Measurements from ENCODE around the gene WDR81. TPM values are rescaled to one million over a fixed set of nuclear protein-coding genes. Genes with fewer than 3 reads are reported as not detected.

Gene WDR81
- polyA plus RNA-seq, 4 donors, result 14.6 to 23.4 (median 16.4) TPM

- DNase-seq (peak; percentile 98 to 99), FAIRE-seq (no peak)
- H3K4me1 ChIP-seq (ENCODE audit: control insufficient read depth in 3 of 3, insufficient read depth in 2 of 3, low read depth in 1 of 3, low read length in 2 of 3), result peaks cover 0 to 44% (median 4%) of the 10 kb centered on the region in 3 donors
- WGBS, 3 donors, result 6 to 17% (median 12%) methylated on average over 15 to 19 of the region's 19 CpGs
- H3K36me3 ChIP-seq (ENCODE audit: control insufficient read depth in 3 of 3, insufficient read depth in 2 of 3, low read depth in 1 of 3, low read length in 3 of 3), result peaks cover 0 to 27% (median 5%) of the 10 kb centered on the region in 3 donors
- H3K27me3 ChIP-seq (ENCODE audit: control insufficient read depth in 3 of 3, insufficient read depth in 3 of 3, low read length in 3 of 3), result no peaks in the 10 kb centered on the region
- peak overlapping the region; percentile 73 to 89 (median 75) for H3K4me3 ChIP-seq (ENCODE audit: low read depth in 1 of 3, low read length in 3 of 3)
- no peaks in the 10 kb centered on the region for H3K9me3 ChIP-seq (ENCODE audit: control insufficient read depth in 2 of 2, insufficient read depth in 1 of 2, low read depth in 1 of 2, low read length in 1 of 2)
- peak overlapping the region; percentile 97 to 99 (median 98) for H3K27ac ChIP-seq (ENCODE audit: low read depth in 1 of 3, low read length in 2 of 3)
Measured at GRCh38 chr17:1714427-1714979, 10.0 kb upstream of the WDR81 start.

- Histone ChIP-seq H3K4me3 (ENCODE audit: low read depth in 1 of 3, low read length in 3 of 3) (peak overlapping the region; percentile 73 to 89 (median 75)), H3K36me3 (ENCODE audit: control insufficient read depth in 3 of 3, insufficient read depth in 2 of 3, low read depth in 1 of 3, low read length in 3 of 3) (peaks cover 0 to 27% (median 5%) of the 10 kb centered on the region in 3 donors), H3K9me3 (ENCODE audit: control insufficient read depth in 2 of 2, insufficient read depth in 1 of 2, low read depth in 1 of 2, low read length in 1 of 2) (no peaks in the 10 kb centered on the region), H3K27ac (ENCODE audit: low read depth in 1 of 3, low read length in 2 of 3) (peak overlapping the region; percentile 97 to 99 (median 98)), H3K4me1 (ENCODE audit: control insufficient read depth in 3 of 3, insufficient read depth in 2 of 3, low read depth in 1 of 3, low read length in 2 of 3) (peaks cover 0 to 42% (median 4%) of the 10 kb centered on the region in 3 donors), H3K27me3 (ENCODE audit: control insufficient read depth in 3 of 3, insufficient read depth in 3 of 3, low read length in 3 of 3) (no peaks in the 10 kb centered on the region)
- WGBS, 3 donors, result 1 to 6% (median 3%) methylated on average over 16 to 32 of the region's 32 CpGs
- peak; percentile 89 to 90 for DNase-seq
- FAIRE-seq, result no peak
Measured at GRCh38 chr17:1714980-1715802, 9.3 kb upstream of the WDR81 start.

GRCh38 chr17:1715803-1716075 lies 8.8 kb upstream of the WDR81 start:
- Histone ChIP-seq H3K9me3 (ENCODE audit: control insufficient read depth in 2 of 2, insufficient read depth in 1 of 2, low read depth in 1 of 2, low read length in 1 of 2) (no peaks in the 10 kb centered on the region), H3K36me3 (ENCODE audit: control insufficient read depth in 3 of 3, insufficient read depth in 2 of 3, low read depth in 1 of 3, low read length in 3 of 3) (peaks cover 0 to 27% (median 5%) of the 10 kb centered on the region in 3 donors), H3K4me3 (ENCODE audit: low read depth in 1 of 3, low read length in 3 of 3) (peak overlapping the region; percentile 73 to 89 (median 75)), H3K27ac (ENCODE audit: low read depth in 1 of 3, low read length in 2 of 3) (peak overlapping the region; percentile 97 to 99 (median 98)), H3K4me1 (ENCODE audit: control insufficient read depth in 3 of 3, insufficient read depth in 2 of 3, low read depth in 1 of 3, low read length in 2 of 3) (peaks cover 0 to 39% (median 4%) of the 10 kb centered on the region in 3 donors), H3K27me3 (ENCODE audit: control insufficient read depth in 3 of 3, insufficient read depth in 3 of 3, low read length in 3 of 3) (no peaks in the 10 kb centered on the region)
- DNase-seq (no peak), FAIRE-seq (no peak)
- WGBS, 3 donors, result 0 to 1% (median 0%) methylated on average over 3 to 23 of the region's 23 CpGs

GRCh38 chr17:1716076-1716911 lies 8.2 kb upstream of the WDR81 start:
- H3K4me3 ChIP-seq (ENCODE audit: low read depth in 1 of 3, low read length in 3 of 3), result peak overlapping the region; percentile 73 to 89 (median 76)
- peak overlapping the region; percentile 98 to 99 (median 99) for H3K27ac ChIP-seq (ENCODE audit: low read depth in 1 of 3, low read length in 2 of 3)
- H3K36me3 ChIP-seq (ENCODE audit: control insufficient read depth in 3 of 3, insufficient read depth in 2 of 3, low read depth in 1 of 3, low read length in 3 of 3), result peaks cover 0 to 23% (median 5%) of the 10 kb centered on the region in 3 donors
- peaks cover 0 to 34% (median 2%) of the 10 kb centered on the region in 3 donors for H3K4me1 ChIP-seq (ENCODE audit: control insufficient read depth in 3 of 3, insufficient read depth in 2 of 3, low read depth in 1 of 3, low read length in 2 of 3)
- peak; percentile 47 for FAIRE-seq
- no peaks in the 10 kb centered on the region for H3K9me3 ChIP-seq (ENCODE audit: control insufficient read depth in 2 of 2, insufficient read depth in 1 of 2, low read depth in 1 of 2, low read length in 1 of 2)
- H3K27me3 ChIP-seq (ENCODE audit: control insufficient read depth in 3 of 3, insufficient read depth in 3 of 3, low read length in 3 of 3), result no peaks in the 10 kb centered on the region
- WGBS, 3 donors, result 0% methylated on average over 61 to 70 of the region's 70 CpGs
- DNase-seq, result peak; percentile 100

GRCh38 chr17:1716912-1717695 lies 7.4 kb upstream of the WDR81 start:
- peaks cover 0 to 22% (median 5%) of the 10 kb centered on the region in 3 donors for H3K36me3 ChIP-seq (ENCODE audit: control insufficient read depth in 3 of 3, insufficient read depth in 2 of 3, low read depth in 1 of 3, low read length in 3 of 3)
- H3K27me3 ChIP-seq (ENCODE audit: control insufficient read depth in 3 of 3, insufficient read depth in 3 of 3, low read length in 3 of 3), result no peaks in the 10 kb centered on the region
- DNase-seq, result peak; percentile 96 to 99
- H3K4me3 ChIP-seq (ENCODE audit: low read depth in 1 of 3, low read length in 3 of 3), result peak overlapping the region; percentile 51 to 76 (median 62)
- WGBS, 3 donors, result 0 to 1% (median 0%) methylated on average over 13 of the region's 13 CpGs
- peak; percentile 57 for FAIRE-seq
- H3K4me1 ChIP-seq (ENCODE audit: control insufficient read depth in 3 of 3, insufficient read depth in 2 of 3, low read depth in 1 of 3, low read length in 2 of 3), result peaks cover 0 to 34% (median 2%) of the 10 kb centered on the region in 3 donors
- H3K27ac ChIP-seq (ENCODE audit: low read depth in 1 of 3, low read length in 2 of 3), result peak overlapping the region; percentile 95 to 99 (median 99)
- no peaks in the 10 kb centered on the region for H3K9me3 ChIP-seq (ENCODE audit: control insufficient read depth in 2 of 2, insufficient read depth in 1 of 2, low read depth in 1 of 2, low read length in 1 of 2)

- 77 to 81% (median 79%) methylated on average over 19 of the region's 19 CpGs for WGBS, 3 donors
- Histone ChIP-seq H3K27ac (ENCODE audit: low read depth in 1 of 3, low read length in 2 of 3) (peak overlapping the region in 1 of 3 donors; percentile 99), H3K27me3 (ENCODE audit: control insufficient read depth in 3 of 3, insufficient read depth in 3 of 3, low read length in 3 of 3) (no peaks in the 10 kb centered on the region), H3K9me3 (ENCODE audit: control insufficient read depth in 2 of 2, insufficient read depth in 1 of 2, low read depth in 1 of 2, low read length in 1 of 2) (no peaks in the 10 kb centered on the region), H3K4me3 (ENCODE audit: low read depth in 1 of 3, low read length in 3 of 3) (no peak overlapping the region), H3K4me1 (ENCODE audit: control insufficient read depth in 3 of 3, insufficient read depth in 2 of 3, low read depth in 1 of 3, low read length in 2 of 3) (peaks cover 0 to 26% (median 2%) of the 10 kb centered on the region in 3 donors), H3K36me3 (ENCODE audit: control insufficient read depth in 3 of 3, insufficient read depth in 2 of 3, low read depth in 1 of 3, low read length in 3 of 3) (peaks cover 0 to 8% (median 0%) of the 10 kb centered on the region in 3 donors)
- DNase-seq (no peak), FAIRE-seq (no peak)
Measured at GRCh38 chr17:1718362-1719165, 5.9 kb upstream of the WDR81 start.

- DNase-seq (peak; percentile 69 to 80), FAIRE-seq (no peak)
- Histone ChIP-seq H3K27ac (ENCODE audit: low read depth in 1 of 3, low read length in 2 of 3) (no peak overlapping the region), H3K4me1 (ENCODE audit: control insufficient read depth in 3 of 3, insufficient read depth in 2 of 3, low read depth in 1 of 3, low read length in 2 of 3) (peaks cover 4 to 22% (median 7%) of the 10 kb centered on the region in 3 donors), H3K9me3 (ENCODE audit: control insufficient read depth in 2 of 2, insufficient read depth in 1 of 2, low read depth in 1 of 2, low read length in 1 of 2) (no peaks in the 10 kb centered on the region), H3K36me3 (ENCODE audit: control insufficient read depth in 3 of 3, insufficient read depth in 2 of 3, low read depth in 1 of 3, low read length in 3 of 3) (peaks cover 0 to 4% (median 0%) of the 10 kb centered on the region in 3 donors), H3K4me3 (ENCODE audit: low read depth in 1 of 3, low read length in 3 of 3) (no peak overlapping the region), H3K27me3 (ENCODE audit: control insufficient read depth in 3 of 3, insufficient read depth in 3 of 3, low read length in 3 of 3) (no peaks in the 10 kb centered on the region)
- WGBS, 3 donors, result 34 to 39% (median 39%) methylated on average over 11 of the region's 11 CpGs
Measured at GRCh38 chr17:1720856-1721386, 3.6 kb upstream of the WDR81 start.

All from small intestine (tissue), 7 donors.